ENCODE results near the gene CDK6.

- TF ChIP-seq CTCF (IDR thresholded peaks at IDR 0.05) (peak in 6 of 7 experiments; percentile 37 to 61 (median 53)), POLR2A (IDR thresholded peaks at IDR 0.05) (no peak)
Measured at GRCh38 chr7:92691578-92691977, 144.8 kb downstream of the CDK6 start.
